ENCODE data around the gene UGT1A10. TPM values are rescaled to one million over a fixed set of nuclear protein-coding genes. Genes with fewer than 3 reads are reported as not detected.

UGT1A10 gene
- total RNA-seq, 2 experiments from 2014 or later = not detected

- TF ChIP-seq, protein P1, sequence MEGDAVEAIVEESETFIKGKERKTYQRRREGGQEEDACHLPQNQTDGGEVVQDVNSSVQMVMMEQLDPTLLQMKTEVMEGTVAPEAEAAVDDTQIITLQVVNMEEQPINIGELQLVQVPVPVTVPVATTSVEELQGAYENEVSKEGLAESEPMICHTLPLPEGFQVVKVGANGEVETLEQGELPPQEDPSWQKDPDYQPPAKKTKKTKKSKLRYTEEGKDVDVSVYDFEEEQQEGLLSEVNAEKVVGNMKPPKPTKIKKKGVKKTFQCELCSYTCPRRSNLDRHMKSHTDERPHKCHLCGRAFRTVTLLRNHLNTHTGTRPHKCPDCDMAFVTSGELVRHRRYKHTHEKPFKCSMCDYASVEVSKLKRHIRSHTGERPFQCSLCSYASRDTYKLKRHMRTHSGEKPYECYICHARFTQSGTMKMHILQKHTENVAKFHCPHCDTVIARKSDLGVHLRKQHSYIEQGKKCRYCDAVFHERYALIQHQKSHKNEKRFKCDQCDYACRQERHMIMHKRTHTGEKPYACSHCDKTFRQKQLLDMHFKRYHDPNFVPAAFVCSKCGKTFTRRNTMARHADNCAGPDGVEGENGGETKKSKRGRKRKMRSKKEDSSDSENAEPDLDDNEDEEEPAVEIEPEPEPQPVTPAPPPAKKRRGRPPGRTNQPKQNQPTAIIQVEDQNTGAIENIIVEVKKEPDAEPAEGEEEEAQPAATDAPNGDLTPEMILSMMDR (IDR thresholded peaks at IDR 0.05) = no peak
- Mint-ChIP-seq H3K9me3 (no peaks in the 10 kb centered on the region), H3K4me1 (ENCODE audit: low read depth) (no peaks in the 10 kb centered on the region), H3K4me3 (no peak overlapping the region), H3K27me3 (no peaks in the 10 kb centered on the region), H3K36me3 (ENCODE audit: low read depth) (no peaks in the 10 kb centered on the region), H3K27ac (no peak overlapping the region)
- ATAC-seq (no peak), DNase-seq (no peak)
- intact Hi-C loops (cut with micrococcal nuclease) = no loop called here
- POLR2A ChIA-PET = no interaction called here
- CTCF ChIA-PET = no interaction called here
Observed at GRCh38 chr2:233794128-233794658, 157.9 kb downstream of the UGT1A10 start.

DNA sequence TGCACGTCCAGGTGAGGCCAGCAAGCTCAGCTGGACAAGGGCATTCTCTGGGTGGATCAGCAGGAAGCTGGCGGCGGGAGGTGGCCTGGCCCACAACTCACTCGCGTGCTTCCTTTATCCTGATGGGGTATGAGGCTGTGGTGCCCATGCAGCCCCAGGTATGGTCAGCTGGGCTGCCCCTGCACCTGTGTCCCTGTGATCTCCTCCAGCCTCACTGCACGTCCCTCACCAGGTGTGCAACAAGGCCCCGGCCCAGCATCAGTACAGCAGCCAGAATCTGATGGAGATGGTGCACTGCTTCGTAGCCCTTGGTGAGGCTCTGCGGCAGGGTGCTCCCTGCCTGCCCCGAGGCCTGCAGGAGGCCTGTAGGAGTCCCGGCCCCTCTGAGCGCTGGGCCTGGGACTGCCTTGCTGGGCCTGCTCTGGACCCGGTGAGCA, 159.5 kb downstream of the UGT1A10 start:
- H3K4me1 Mint-ChIP-seq (ENCODE audit: low read depth) = no peaks in the 10 kb centered on the region
- no peaks in the 10 kb centered on the region for H3K36me3 Mint-ChIP-seq (ENCODE audit: low read depth)
- H3K27ac Mint-ChIP-seq = no peak overlapping the region
- ChIA-PET CTCF (interaction anchor here (1.7 kb wide), 1 partner anchor 9 kb away, joined by 5 read pairs; no protein-coding TSS in a partner anchor), POLR2A (no interaction called here)
- DNase-seq (no peak), ATAC-seq (no peak)
- TF ChIP-seq, protein P1 (IDR thresholded peaks at IDR 0.05) = no peak
- H3K27me3 Mint-ChIP-seq = no peaks in the 10 kb centered on the region
- no peaks in the 10 kb centered on the region for H3K9me3 Mint-ChIP-seq
- intact Hi-C loops (cut with micrococcal nuclease) = no loop called here
- H3K4me3 Mint-ChIP-seq = no peak overlapping the region

GRCh38 chr2:233796254-233796653, 160.0 kb downstream of the UGT1A10 start:
- Mint-ChIP-seq H3K4me3 (no peak overlapping the region), H3K36me3 (ENCODE audit: low read depth) (no peaks in the 10 kb centered on the region), H3K27ac (no peak overlapping the region), H3K27me3 (no peaks in the 10 kb centered on the region), H3K9me3 (no peaks in the 10 kb centered on the region), H3K4me1 (ENCODE audit: low read depth) (peaks cover 2% of the 10 kb centered on the region)
- ATAC-seq (no peak), DNase-seq (no peak)
- CTCF ChIA-PET = interaction anchor here (1.7 kb wide), 1 partner anchor 9 kb away, joined by 5 read pairs; no protein-coding TSS in a partner anchor
- POLR2A ChIA-PET = no interaction called here
- TF ChIP-seq, protein P1 (IDR thresholded peaks at IDR 0.05) = no peak
- intact Hi-C loops (cut with micrococcal nuclease) = no loop called here

DNA sequence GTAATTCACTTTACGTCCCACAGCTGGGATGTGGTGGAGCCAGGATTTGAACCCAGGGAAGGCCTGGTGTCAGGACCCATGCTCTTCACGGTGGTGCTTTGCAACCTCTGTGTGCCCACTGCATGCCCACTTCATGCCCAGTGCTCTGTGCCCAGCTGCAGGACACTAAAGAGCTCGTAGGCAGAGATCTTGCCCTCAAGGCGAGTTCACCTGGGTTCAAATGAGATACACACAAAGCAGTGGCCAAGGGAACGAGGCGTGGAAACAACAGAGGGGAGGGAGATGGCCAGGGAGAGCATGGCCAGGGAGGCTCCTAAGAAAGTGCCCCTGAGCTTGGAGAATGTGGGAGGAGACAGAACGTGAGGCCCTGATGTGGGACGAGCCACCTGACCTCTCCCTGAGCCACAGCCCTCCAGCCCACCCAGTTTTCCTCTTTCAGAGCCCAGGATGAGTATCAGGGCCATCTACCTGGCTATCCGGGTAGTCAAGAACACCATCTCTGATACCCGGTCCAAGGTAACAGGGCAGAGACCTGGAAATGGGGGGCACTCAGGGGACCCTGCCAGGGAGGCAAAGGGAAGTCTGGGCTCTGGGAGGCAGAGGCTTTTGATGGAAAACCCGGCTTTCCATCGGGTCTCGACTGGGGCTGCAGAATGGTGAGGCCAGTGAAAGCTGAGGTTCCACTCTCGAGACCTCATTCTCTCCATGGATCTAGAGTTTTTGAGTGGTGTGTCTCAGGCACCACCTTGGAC, 162.3 kb downstream of the UGT1A10 start:
- H3K27ac Mint-ChIP-seq = no peak overlapping the region
- H3K27me3 Mint-ChIP-seq = peaks cover 3% of the 10 kb centered on the region
- no peaks in the 10 kb centered on the region for H3K9me3 Mint-ChIP-seq
- DNase-seq (no peak), ATAC-seq (no peak)
- no peak overlapping the region for H3K4me3 Mint-ChIP-seq
- ChIA-PET POLR2A (no interaction called here), CTCF (no interaction called here)
- no peaks in the 10 kb centered on the region for H3K36me3 Mint-ChIP-seq (ENCODE audit: low read depth)
- H3K4me1 Mint-ChIP-seq (ENCODE audit: low read depth) = peaks cover 2% of the 10 kb centered on the region
- intact Hi-C loops (cut with micrococcal nuclease) = no loop called here
- TF ChIP-seq, protein P1 (IDR thresholded peaks at IDR 0.05) = no peak

GRCh38 chr2:233799087-233799665, 162.9 kb downstream of the UGT1A10 start:
- CTCF ChIA-PET = no interaction called here
- ATAC-seq (no peak), DNase-seq (no peak)
- TF ChIP-seq, protein P1 (IDR thresholded peaks at IDR 0.05) = no peak
- H3K36me3 Mint-ChIP-seq (ENCODE audit: low read depth) = no peaks in the 10 kb centered on the region
- POLR2A ChIA-PET = no interaction called here
- no peak overlapping the region for H3K4me3 Mint-ChIP-seq
- peaks cover 3% of the 10 kb centered on the region for H3K27me3 Mint-ChIP-seq
- H3K9me3 Mint-ChIP-seq = no peaks in the 10 kb centered on the region
- no peak overlapping the region for H3K27ac Mint-ChIP-seq
- H3K4me1 Mint-ChIP-seq (ENCODE audit: low read depth) = peaks cover 2% of the 10 kb centered on the region
- intact Hi-C loops (cut with micrococcal nuclease) = no loop called here

All from activated CD8-positive, alpha-beta T cell treated with anti-CD3 and anti-CD28 coated beads for 36 hours (primary cell).